Activated CD8-positive, alpha-beta memory T cell treated with anti-CD3 and anti-CD28 coated beads, Interleukin-2, amount 50 U/mL, for 24 hours (primary cell): Measurements from ENCODE around the gene C2CD4A.
"Not testable (repeated sequence)": the region's sequence is repeated elsewhere in the genome, so short reads cannot be mapped to it uniquely, and the experiment has no call there.

Experiments
- DNase-seq: peaks from one replicate; pipeline ENCODE4 v3.0.0-alpha.2; 2020; ENCODE audit errors: extremely low read depth

Gene C2CD4A

GRCh38 chr15:62066663-62067447 is at the start of gene C2CD4A:
C2CD4A (plus strand) TSS chr15:62066977; CDS start chr15:62067614, 637 bp downstream.
- DNase-seq, result no peak

GRCh38 chr15:62020576-62021160 is 46.1 kb upstream of the C2CD4A start:
- DNase-seq, result no peak

GRCh38 chr15:62021991-62022600 is 44.7 kb upstream of the C2CD4A start:
- no peak for DNase-seq

GRCh38 chr15:62026487-62027262 is 40.1 kb upstream of the C2CD4A start:
- no peak for DNase-seq

GRCh38 chr15:62027263-62027565 is 39.6 kb upstream of the C2CD4A start:
- no peak for DNase-seq

GRCh38 chr15:62027916-62028315 is 38.9 kb upstream of the C2CD4A start:
- DNase-seq, result no peak

GRCh38 chr15:62035256-62035924 is 31.4 kb upstream of the C2CD4A start:
- DNase-seq, result no peak

- no peak for DNase-seq
Measured at GRCh38 chr15:62046078-62046743, 20.6 kb upstream of the C2CD4A start.

- DNase-seq, result no peak
Measured at GRCh38 chr15:62047282-62047827, 19.4 kb upstream of the C2CD4A start.

GRCh38 chr15:62048254-62048653 is 18.5 kb upstream of the C2CD4A start:
- not testable (repeated sequence) for DNase-seq

GRCh38 chr15:62050115-62050514 is 16.7 kb upstream of the C2CD4A start:
- DNase-seq, result no peak

GRCh38 chr15:62051166-62051565 is 15.6 kb upstream of the C2CD4A start:
- no peak for DNase-seq

- no peak for DNase-seq
Measured at GRCh38 chr15:62052713-62053112, 14.1 kb upstream of the C2CD4A start.

GRCh38 chr15:62053439-62054085 is 13.2 kb upstream of the C2CD4A start:
- DNase-seq, result no peak

GRCh38 chr15:62054979-62055378 is 11.8 kb upstream of the C2CD4A start:
- DNase-seq, result no peak

- DNase-seq, result no peak
Measured at GRCh38 chr15:62057341-62057980, 9.3 kb upstream of the C2CD4A start.

GRCh38 chr15:62058327-62059028 is 8.3 kb upstream of the C2CD4A start:
- no peak for DNase-seq

- DNase-seq, result no peak
Measured at GRCh38 chr15:62059108-62059815, 7.5 kb upstream of the C2CD4A start.

- no peak for DNase-seq
Measured at GRCh38 chr15:62059816-62060112, 7.0 kb upstream of the C2CD4A start.
